WI38 (cell line): Measurements from ENCODE around the gene SAMD13.

Experiments
- H3K4me3 ChIP-seq: 2 replicates; pipeline ENCODE4 v1.5.1; 2011; ENCODE audit warnings: low read depth, mild to moderate bottlenecking, control low read depth, low read length
- CTCF ChIP-seq: IDR thresholded peaks from 2 replicates; pipeline ENCODE4 v1.5.1; 2012; ENCODE audit warnings: low read depth, mild to moderate bottlenecking, control low read depth, low read length

Gene SAMD13

GRCh38 chr1:84379917-84380180, 78.3 kb downstream of the SAMD13 start:
- H3K4me3 ChIP-seq: no peak overlapping the region
- TF ChIP-seq CTCF: no peak

- TF ChIP-seq CTCF: no peak
- H3K4me3 ChIP-seq: no peak overlapping the region
Measured at GRCh38 chr1:84382127-84382526, 80.6 kb downstream of the SAMD13 start.

- no peak for TF ChIP-seq CTCF
- no peak overlapping the region for H3K4me3 ChIP-seq
Measured at GRCh38 chr1:84385347-84385746, 83.8 kb downstream of the SAMD13 start.

- TF ChIP-seq CTCF: no peak
- H3K4me3 ChIP-seq: no peak overlapping the region
Measured at GRCh38 chr1:84386716-84387479, 85.4 kb downstream of the SAMD13 start.

GRCh38 chr1:84387480-84388163, 86.1 kb downstream of the SAMD13 start:
- no peak overlapping the region for H3K4me3 ChIP-seq
- no peak for TF ChIP-seq CTCF

- no peak overlapping the region for H3K4me3 ChIP-seq
- TF ChIP-seq CTCF: no peak
Measured at GRCh38 chr1:84390226-84390625, 88.7 kb downstream of the SAMD13 start.

GRCh38 chr1:84398175-84399155, 97.0 kb downstream of the SAMD13 start, which contains the start of gene DNASE2B:
DNASE2B (plus strand) TSS chr1:84398484; CDS start chr1:84398565, 81 bp downstream.
- no peak within 1 kb of the TSS for H3K4me3 ChIP-seq
- TF ChIP-seq CTCF: no peak
